HT1080 (cell line): Measurements from ENCODE around the gene CSAD. TPM values are rescaled to one million over a fixed set of nuclear protein-coding genes. Genes with fewer than 3 reads are reported as not detected.

ENCODE experiments used
- DNase-seq: peaks from one replicate; pipeline ENCODE4 v3.0.0-alpha.2; 2015; ENCODE audit warnings: low read depth
- total RNA-seq: library from RNA; depleted of rRNA; stranded (reverse); fragments of >200 nt; shearing (Covaris generic); gene quantifications from 2 replicates; pipeline ENCODE4 v1.2.3, GENCODE V29; 2014

The CSAD gene
- total RNA-seq, 1 experiment from 2014 or later = 3.1 TPM

GRCh38 chr12:53200107-53200457 lies 19.4 kb upstream of the CSAD start:
- no peak for DNase-seq

GRCh38 chr12:53199700-53200099 lies 19.0 kb upstream of the CSAD start:
- no peak for DNase-seq

DNA sequence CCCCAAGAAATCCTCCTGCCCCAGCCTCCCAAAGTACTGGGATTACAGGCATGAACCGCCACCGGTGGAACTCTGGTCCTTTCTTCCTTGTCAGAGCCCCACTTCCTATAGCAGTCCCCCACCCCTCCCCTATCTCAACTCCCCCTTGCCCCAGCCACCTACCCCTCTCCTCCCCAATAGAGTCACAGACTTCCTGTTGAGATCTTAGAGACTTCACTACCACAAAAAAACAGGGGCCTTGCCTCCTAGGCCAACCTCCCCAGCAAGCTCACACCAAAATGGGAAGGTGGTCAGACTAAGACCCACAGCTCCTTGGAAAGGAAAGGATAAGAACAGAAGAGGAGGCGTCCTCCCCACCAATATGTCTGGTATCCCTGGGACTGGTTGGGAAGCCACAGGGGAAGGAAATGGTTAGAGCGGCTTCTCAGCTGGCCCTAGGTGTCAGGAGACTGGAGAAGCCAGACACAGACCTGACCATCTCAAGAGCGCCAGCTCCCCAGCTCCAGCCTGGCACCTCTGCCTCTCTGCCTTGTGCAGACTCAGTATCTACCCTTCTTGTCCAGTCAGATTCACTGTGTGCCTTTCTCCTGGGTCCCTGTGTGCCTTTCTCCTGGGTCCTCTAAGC lies 17.9 kb upstream of the CSAD start:
- DNase-seq = no peak

DNA sequence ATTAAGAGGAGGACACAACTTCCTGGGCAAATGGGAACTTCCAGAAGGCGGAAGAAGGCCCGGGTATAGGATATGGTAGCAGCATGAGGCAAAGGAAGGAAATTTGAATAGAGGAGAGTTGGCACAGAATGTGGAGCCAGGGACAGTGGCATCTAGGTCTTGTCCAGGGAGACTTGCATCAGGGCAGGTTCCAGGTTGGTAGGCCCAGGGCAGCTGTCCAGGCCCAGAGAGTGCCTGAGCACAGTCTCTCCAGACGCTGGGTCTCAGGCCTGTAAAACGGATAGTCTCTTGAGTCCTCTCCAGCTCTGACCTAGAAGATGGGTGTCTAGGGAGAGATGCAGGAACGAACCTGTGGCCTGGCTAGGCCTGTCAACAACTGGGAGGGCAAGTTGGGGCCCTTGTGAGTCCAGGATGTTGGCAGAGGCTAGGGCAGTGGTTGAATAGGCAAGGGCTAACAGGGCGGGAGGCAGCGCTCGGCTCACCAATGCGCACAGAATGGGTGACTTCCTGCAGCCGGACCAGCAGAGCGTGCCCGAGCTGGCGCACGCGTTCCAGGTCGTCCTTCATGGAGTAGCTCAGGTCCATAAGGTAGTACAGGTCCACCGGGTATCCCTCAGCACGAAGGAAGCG lies 16.4 kb upstream of the CSAD start:
- DNase-seq = no peak

- no peak for DNase-seq
These were observed 15.8 kb upstream of the CSAD start for GRCh38 chr12:53196486-53196885.

GRCh38 chr12:53195516-53196420 lies 15.0 kb upstream of the CSAD start:
- peak; percentile 49 for DNase-seq

GRCh38 chr12:53194973-53195372 lies 14.2 kb upstream of the CSAD start:
- no peak for DNase-seq

DNA sequence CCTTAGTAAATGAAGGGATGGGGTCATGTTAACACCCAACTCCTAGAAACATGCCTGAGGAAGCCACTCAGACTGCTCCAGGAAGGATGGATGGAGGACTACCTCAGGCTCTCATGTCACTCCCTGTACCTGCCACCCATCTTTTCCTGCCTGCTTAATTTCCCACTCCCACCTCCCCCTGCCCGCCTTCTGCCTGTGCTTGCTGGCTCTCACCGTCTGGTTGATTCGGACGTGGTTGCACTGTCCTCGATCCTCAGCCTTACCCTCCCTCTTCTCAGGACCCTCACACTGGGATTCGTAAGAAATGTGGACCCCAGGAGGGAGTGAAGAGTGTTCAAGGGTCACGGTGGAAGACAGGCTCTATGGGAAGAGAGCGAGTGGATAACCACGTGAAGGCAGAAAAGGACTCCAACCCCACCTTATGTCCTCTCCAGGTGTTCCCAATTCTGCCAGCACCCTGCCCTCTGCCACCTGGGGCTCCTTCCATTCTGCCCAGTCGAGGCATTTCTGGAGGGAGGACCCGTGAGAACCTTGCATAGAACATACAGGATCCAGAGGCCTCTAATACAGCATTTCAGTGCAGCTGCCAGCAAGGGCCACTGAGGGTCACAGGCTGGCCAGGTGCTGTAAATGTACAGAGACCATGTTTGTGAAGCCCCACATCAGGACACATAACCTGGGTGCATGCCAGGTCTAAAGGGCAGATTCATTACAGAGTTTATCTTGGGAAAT lies 13.4 kb upstream of the CSAD start:
- DNase-seq = no peak

DNA sequence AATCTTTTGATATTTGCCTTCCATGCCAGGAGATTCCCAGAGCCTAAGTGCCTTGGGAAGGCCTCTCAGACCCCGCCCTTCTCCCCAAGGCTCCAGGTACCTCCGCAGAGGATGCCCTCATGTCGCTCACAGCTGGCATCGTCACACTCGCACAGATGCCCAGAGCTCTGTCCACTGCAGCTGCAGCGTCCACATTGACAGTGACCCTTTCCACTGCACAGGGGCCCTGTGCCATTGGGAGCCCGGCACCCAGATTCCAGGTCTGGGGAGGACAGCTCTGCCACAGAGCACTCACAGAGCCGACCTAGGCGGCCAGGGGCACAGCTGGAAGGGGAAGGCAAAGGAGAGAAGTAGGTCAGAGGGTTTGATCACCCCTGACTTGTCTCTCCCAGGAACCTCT lies 12.3 kb upstream of the CSAD start:
- no peak for DNase-seq

DNA sequence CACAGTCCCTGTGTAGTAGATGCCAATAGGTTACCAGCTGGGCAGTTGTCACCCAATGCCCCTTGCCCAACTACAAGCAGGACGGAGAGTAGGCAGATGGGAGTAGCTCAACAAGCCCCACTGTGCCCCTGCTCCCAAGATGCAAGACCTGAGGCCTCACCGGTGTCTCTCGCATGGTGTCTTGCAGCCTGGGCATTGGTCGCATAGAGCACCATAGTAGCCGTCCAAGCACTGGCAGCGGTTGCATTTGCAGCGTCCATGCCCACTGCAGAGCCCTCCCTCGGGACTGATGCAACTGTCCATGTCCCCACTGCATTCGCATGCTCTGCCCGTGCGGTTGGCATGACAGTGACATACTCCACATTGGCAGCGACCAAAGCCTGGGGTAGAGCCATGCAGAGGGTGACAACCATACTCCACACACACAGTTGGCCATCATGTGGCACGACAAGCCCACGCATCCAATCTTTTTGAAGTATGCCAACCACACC lies 11.9 kb upstream of the CSAD start:
- DNase-seq = no peak

DNA sequence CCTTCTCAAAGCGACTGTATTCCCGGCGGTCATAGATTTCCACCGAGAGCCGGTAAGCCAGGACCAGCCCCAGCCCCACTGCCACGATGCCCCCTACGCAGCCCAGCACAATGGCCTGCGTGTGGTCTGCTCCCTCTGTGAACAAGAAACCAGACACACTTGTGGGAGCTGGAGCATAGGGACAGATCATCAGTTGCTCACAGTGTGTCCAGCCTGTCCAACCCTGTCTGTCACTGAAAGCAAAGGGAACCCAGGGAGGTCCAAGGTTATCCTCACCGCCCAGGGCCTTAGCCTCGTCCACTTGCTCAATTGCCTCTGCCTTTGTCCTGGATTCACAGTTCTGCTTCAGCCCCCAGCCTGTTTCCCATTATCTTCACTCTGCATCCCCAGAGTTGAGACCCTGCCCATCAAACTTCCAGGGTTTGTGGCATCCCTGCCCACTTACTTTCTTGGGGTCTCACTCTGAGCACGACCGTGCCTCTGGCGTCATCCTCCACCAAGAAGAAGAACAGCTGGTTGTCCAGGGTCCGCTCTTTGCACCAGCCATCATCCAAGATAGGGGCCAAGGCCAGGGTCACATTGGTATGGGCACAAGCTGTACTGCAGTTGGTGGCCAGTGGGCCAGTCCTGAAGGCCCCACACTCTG lies 11.3 kb upstream of the CSAD start:
- no peak for DNase-seq

DNA sequence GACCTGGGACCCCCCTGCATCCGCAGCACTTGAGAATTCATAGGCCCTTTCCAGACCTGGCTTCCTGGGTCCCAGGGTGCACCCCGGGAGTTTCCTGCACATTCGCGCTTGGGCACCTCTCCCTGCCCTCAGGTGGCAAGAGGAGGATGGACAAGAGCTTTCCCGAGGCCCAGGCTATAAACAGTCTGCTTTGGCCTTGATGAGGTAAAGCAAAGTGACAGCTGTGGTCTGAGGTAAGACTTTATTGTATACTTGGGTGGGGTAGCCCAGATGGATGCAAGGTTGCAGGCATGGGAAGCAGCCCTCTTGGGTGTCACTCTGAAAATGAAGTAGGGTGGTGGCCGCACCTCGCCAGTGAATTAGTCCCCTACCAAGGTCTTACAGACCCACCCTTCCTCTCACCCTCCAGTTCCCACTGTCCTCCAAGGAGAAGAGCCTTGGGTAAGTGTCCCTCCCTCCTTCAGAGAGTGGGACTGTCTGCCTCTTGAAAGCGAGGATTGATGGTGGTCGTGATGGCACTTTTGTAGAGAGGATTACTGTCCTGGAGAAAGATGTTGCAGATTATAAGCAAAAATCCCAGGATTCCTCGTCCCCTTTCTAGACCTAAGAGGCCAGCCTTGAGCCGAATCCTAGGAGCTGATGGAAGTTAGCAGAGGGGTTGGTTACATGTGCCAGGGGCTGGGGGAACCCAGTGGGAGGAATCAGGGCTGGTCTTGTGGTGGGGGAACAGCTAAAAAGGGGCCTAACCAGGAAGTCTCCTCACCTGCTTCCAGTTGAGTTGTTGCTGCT lies 10.6 kb upstream of the CSAD start:
- DNase-seq = no peak

DNA sequence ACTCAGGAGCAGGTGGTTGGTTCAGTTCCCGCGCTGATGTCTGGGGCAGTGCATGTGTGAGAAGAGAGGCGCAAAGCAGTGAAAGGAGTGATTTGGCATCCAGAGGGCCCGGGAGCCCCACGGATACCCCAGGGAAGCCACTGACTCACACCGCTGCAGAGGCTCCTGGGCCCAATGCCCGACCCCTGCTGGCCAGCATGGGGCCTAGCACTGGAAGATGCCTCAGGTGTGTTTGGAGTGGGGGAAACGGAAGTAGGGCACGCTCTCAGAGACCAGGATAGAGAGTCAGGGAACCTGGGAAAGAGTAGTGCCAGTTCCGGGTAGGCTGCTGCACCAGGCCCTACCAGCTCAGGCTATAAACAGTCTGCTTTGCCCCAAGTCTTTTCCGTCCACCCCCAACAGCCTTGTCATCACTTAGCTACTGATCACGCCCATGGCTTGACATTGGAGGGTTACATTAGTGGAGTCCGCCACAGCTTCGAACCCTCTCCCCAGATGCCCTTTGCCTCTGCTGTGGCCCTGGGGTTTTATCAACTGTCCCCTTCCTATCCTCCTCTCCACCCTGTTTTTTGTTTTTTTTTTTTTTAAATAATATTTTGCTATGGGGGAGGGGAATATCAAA lies 9.5 kb upstream of the CSAD start:
- peak; percentile 52 for DNase-seq

GRCh38 chr12:53187145-53187899 lies 6.6 kb upstream of the CSAD start:
- no peak for DNase-seq

GRCh38 chr12:53186745-53187144 lies 6.0 kb upstream of the CSAD start:
- no peak for DNase-seq

GRCh38 chr12:53185582-53186153 lies 4.9 kb upstream of the CSAD start:
- DNase-seq = no peak

DNA sequence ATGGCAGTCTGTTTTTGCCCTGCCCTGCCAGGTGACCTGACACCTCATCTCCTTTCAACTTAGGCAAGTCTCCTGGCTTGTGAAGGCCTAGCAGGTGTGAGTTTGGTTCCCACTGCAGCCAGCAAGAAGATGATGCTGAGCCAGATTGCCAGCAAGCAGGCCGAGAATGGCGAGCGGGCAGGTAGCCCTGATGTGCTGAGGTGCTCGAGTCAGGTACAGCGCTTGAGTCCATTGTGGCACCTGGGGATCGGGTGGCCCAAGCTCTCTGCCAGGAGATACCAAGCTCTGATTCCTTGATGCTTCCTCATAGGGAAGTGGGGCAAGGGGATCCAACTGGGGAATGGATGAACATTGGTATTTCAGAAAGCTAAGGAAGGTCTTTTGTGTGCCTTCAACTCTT lies 4.1 kb upstream of the CSAD start:
- DNase-seq = no peak

DNA sequence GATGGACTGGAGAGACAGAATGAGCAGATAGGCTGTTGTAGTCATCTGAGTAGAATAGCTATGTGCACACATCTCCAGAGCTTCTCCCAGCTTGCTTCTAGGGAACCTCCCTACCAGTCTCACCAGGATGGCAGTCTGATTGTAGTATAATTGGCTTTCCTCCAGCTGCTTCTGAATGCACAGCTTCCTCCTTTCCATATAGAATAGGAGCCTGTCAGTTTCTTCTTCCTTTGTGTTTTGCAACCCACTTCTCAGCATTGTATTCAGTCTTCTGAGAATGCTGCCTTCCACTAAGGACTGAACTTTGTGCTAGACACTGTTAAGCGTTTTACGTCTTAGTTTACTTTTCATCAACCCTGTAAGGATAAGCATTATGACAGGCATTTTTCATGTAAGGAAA lies 2.2 kb upstream of the CSAD start:
- no peak for DNase-seq

- no peak for DNase-seq
These were observed 1.2 kb upstream of the CSAD start for GRCh38 chr12:53181935-53182334.
